Measurements from ENCODE around the gene GPR161.

GRCh38 chr1:168102487-168102886 is 34.2 kb downstream of the GPR161 start:
- TF ChIP-seq POLR2A (IDR thresholded peaks at IDR 0.05; ENCODE audit: low read depth, low read length) (no peak), TAF1 (IDR thresholded peaks at IDR 0.05; ENCODE audit: borderline replicate concordance, low read depth, low read length) (no peak)
